Stimulated activated CD4-positive, alpha-beta T cell treated with anti-CD3 and anti-CD28 coated beads, Interleukin-4, amount 100 ng/mL, for 48 hours (primary cell): ENCODE data around the gene INTS3.

Source experiments
- DNase-seq, 2 donors: peaks; one replicate each; pipeline ENCODE4 v3.0.0-alpha.2; 2020; ENCODE audit warnings: low read depth in 2 of 2

INTS3 gene

DNA sequence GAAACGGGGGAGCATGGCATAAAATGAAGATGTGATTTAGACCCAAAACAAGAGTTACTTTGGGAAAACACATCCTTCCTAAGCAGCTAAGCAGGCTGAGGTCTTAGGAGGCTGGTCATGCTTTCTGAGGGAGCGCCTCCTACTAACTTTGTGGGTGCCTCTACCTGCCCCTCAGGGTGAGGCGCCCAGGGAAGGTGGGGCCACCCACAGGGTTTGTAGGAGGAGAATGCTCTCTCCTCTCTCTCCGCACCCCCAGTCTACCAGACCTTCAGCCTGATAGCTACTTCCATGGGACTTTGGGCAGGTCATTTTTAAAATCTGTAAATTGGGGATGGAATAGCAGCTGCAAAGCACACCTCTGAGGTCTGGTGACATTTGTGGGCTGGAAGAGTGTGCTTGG lies 71.2 kb downstream of the INTS3 start:
- no peak for DNase-seq

GRCh38 chr1:153799566-153800465 lies 72.0 kb downstream of the INTS3 start:
- no peak for DNase-seq

- no peak for DNase-seq
These were observed 72.7 kb downstream of the INTS3 start for GRCh38 chr1:153800516-153800915.

- no peak for DNase-seq
These were observed 73.3 kb downstream of the INTS3 start for GRCh38 chr1:153801028-153801625.

DNA sequence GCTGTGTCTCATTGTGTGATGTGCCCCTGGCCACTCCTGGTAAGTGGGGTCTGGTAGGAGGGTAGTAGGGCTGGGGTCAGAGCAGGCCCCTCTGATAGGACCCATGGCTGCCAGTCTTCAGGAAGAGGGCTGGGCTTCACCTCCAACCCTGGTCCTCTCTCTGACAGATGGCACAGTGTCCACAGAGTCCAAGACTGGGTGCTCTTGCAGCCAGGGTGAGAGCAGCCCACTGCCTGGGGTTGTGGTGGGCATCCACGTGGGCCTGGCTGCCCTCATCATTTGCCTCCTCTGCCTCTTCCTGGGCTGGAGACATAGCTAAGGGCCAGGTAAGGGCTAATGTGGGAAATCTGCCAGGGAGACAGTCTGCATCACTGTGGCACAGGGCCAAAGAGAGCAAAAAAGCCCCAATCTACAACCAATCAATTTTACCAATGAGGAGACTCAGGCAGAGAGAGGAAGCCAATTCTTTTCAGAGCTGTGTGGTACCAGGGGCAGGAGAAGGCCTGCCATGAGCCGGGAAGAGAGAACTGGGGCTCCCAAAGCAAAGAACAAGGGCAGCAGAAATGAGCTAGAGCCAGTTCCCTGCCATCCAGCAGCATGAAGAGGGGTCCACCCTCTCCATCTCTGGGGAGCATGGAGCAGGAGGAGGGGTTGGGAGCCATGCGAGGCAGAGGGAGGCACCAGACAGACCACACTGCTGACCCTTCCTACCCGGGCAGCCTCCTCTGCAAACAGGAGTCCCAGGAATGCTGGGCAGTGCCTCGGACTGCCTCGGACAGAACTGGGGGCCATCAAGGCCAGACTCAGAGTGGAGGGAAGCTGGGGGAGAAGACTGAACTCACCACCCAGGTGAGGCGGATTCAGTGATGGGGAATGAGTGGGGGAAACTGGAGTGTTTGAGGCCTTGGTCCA lies 74.2 kb downstream of the INTS3 start:
- DNase-seq: no peak

DNA sequence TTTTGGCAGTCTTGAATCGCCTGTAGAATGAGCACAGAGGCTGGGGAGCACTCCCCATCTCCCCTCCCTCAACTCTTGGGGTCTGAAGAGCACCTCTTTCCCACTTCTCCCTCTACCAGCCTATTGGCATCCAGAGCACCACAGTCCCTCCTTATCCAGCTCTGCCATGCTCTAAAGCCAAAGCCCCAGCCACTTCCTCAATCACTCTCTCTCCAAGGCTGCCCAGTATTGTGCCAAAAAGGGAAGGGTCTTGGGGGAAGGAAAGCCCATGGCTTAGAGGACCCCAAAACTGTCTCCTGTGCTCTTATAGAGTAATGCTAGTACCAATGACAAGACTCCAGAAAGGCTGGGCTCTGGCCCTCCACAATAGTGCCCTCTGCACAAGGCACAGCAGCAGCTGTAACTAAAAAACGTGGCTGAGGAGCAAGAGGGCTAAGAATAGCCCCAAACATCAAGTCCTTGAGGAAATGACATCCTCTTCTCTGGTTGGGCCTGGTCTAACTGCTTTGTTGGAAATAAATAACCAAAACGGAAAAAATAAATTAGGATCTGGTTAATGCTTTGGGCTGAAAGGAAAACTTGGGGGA lies 75.7 kb downstream of the INTS3 start:
- no peak for DNase-seq

DNA sequence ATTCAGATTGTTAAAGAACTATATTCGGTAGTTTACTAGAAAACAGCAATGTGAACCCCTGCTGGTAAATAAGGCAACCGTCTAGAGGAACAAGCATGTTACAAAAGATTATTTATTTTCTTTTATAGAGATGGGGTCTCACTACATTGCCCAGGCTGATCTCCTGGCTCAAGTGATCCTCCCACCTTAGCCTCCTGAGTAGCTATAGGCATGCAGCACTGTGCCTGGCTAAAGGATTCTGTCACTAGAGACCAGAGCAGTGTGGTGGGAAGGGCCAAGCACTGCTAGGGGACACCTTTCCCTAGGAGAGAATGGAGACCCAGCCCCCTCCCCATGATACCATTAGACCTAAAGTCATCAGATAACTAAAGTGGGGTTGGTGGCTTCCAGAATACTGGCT lies 76.3 kb downstream of the INTS3 start:
- no peak for DNase-seq

- DNase-seq: peak; percentile 46 to 65
These were observed 77.3 kb downstream of the INTS3 start for GRCh38 chr1:153805042-153805745.

DNA sequence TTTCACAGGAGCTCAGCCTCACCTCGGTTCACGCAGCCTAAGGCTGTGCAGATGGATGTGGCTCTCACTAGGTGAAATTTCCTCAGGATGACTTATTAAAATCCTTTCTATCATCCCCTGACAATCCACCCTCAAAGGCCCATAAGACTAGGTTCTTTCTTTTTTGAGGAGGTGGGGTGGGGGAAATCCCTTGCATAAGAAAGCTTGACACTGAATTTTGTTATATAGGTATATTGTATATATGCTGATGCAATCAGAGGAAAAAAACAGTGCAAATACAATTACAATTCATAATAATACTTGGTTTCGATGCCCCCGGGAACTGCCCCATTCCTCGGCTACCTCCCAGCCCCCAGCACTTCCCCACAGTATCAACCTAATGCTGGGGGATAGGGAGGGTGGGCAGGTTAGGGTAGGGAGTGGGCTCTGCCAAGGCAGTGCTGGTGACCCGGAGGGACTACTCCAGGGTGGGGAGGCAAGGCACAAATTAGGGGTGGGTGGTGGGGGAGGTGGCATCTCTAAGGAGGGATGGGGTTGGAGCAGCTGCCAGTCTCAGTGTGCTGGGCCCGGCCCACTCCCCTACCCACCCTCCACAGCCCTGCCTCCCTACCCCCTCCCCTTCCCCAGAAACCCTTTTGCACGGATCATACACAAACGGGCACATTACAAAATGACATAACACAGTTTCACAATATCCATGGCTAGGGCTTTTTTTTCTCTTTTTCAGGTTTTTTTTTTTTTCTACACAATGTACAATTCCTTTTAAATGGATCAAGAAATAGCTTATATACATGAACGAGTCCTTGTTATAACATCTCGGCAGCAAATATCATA lies 78.3 kb downstream of the INTS3 start:
- no peak for DNase-seq

GRCh38 chr1:153816283-153816889 lies 88.5 kb downstream of the INTS3 start:
- DNase-seq: no peak

DNA sequence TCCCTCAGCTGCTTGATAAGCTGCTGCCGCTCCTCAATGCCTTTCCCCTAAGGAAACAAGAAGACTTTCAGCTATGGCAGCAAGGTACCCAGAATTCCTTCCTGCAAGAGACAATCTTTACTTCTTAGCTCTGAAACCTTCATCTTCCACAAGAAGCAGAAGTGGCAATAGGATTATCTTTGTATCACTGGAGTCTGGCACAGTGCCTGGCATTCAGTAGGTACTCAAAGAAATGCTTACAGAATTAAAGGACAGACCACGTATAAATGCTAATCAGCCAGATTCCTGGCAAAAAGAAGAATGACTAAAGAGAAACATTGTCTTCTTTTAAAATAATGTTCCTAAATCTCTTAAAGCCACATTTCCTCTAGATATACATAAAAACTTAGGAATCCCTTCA lies 91.0 kb downstream of the INTS3 start:
- DNase-seq: no peak
